Stimulated activated naive CD8-positive, alpha-beta T cell treated with anti-CD3 and anti-CD28 coated beads, Interleukin-15, Interleukin-2, amounts not matched to agents 100 U/mL and 50 U/mL, for 24 hours (primary cell): ENCODE measurements around the gene DPF1.
A peak's percentile ranks its signal among the peaks of the same experiment; 100 is the strongest.

Experiments
- ATAC-seq: fragments of 150-1000 bp; cut with Tn5 transposase; one replicate; pipeline ENCODE4 v1.10.0; 2021
- DNase-seq: peaks from one replicate; pipeline ENCODE4 v3.0.0; 2021

Gene DPF1

GRCh38 chr19:38197937-38198704, 25.9 kb downstream of the DPF1 start:
- no peak for ATAC-seq
- no peak for DNase-seq

GRCh38 chr19:38196948-38197656, 26.9 kb downstream of the DPF1 start:
- ATAC-seq (no peak), DNase-seq (no peak)

GRCh38 chr19:38196245-38196837, 27.7 kb downstream of the DPF1 start:
- DNase-seq, result no peak

GRCh38 chr19:38195237-38195636, 28.8 kb downstream of the DPF1 start:
- ATAC-seq (no peak), DNase-seq (no peak)

More at GRCh38 chr19:38196245-38196837, 27.7 kb downstream of the DPF1 start:
- no peak for ATAC-seq

GRCh38 chr19:38194061-38194701, 29.8 kb downstream of the DPF1 start:
- ATAC-seq (no peak), DNase-seq (no peak)

- no peak for ATAC-seq
Measured at GRCh38 chr19:38193445-38193844, 30.6 kb downstream of the DPF1 start.

GRCh38 chr19:38191747-38192146, 32.3 kb downstream of the DPF1 start:
- ATAC-seq (no peak), DNase-seq (no peak)

More at GRCh38 chr19:38193445-38193844, 30.6 kb downstream of the DPF1 start:
- no peak for DNase-seq

- ATAC-seq, result no peak
Measured at GRCh38 chr19:38190793-38191192, 33.2 kb downstream of the DPF1 start.

GRCh38 chr19:38190061-38190460, 34.0 kb downstream of the DPF1 start:
- ATAC-seq, result peak; percentile 79
- peak; percentile 32 for DNase-seq

More at GRCh38 chr19:38190793-38191192, 33.2 kb downstream of the DPF1 start:
- DNase-seq, result no peak

GRCh38 chr19:38185562-38185961, 38.5 kb downstream of the DPF1 start:
- ATAC-seq, result no peak
- DNase-seq, result no peak

GRCh38 chr19:38184815-38185214, 39.2 kb downstream of the DPF1 start:
- ATAC-seq (no peak), DNase-seq (no peak)

- no peak for DNase-seq
- ATAC-seq, result no peak
Measured at GRCh38 chr19:38183251-38183897, 40.6 kb downstream of the DPF1 start.

- ATAC-seq (no peak), DNase-seq (no peak)
Measured at GRCh38 chr19:38182536-38183210, 41.3 kb downstream of the DPF1 start.

GRCh38 chr19:38180071-38180470, 44.0 kb downstream of the DPF1 start:
- no peak for ATAC-seq
- no peak for DNase-seq

GRCh38 chr19:38175422-38175821, 48.6 kb downstream of the DPF1 start:
- no peak for DNase-seq
- ATAC-seq, result no peak

- DNase-seq (no peak), ATAC-seq (peak; percentile 9)
Measured at GRCh38 chr19:38173291-38174041, 50.6 kb downstream of the DPF1 start.

- ATAC-seq (no peak), DNase-seq (no peak)
Measured at GRCh38 chr19:38172001-38172400, 52.0 kb downstream of the DPF1 start.

- DNase-seq (no peak), ATAC-seq (no peak)
Measured at GRCh38 chr19:38170334-38170733, 53.7 kb downstream of the DPF1 start.

GRCh38 chr19:38168637-38169036, 55.4 kb downstream of the DPF1 start:
- ATAC-seq (no peak), DNase-seq (no peak)

GRCh38 chr19:38165335-38165734, 58.7 kb downstream of the DPF1 start:
- DNase-seq (no peak), ATAC-seq (no peak)

GRCh38 chr19:38164526-38164925, 59.5 kb downstream of the DPF1 start:
- no peak for ATAC-seq
- no peak for DNase-seq
